HL-60 (cell line): ENCODE results near the gene KHDRBS1.

Source experiments
- DNase-seq, 2 experiments: peaks; one replicate each; pipeline ENCODE4 v3.0.0-alpha.2; 2010 to 2020; ENCODE audit warnings: low read depth in 1 of 2, low spot score in 1 of 2
- H3K27ac ChIP-seq: fragments of 250-450 bp; sonication (Bioruptor Pico); replicated peaks from 2 replicates; pipeline ENCODE4 v1.5.1; 2020; ENCODE audit warnings: mild to moderate bottlenecking, moderate library complexity
- H3K27me3 ChIP-seq: fragments of 250-450 bp; sonication (Bioruptor Pico); 2 replicates; pipeline ENCODE4 v1.5.1; 2021; ENCODE audit warnings: mild to moderate bottlenecking, moderate library complexity; ENCODE audit not compliant: insufficient read depth, poor library complexity, severe bottlenecking
- H3K4me3 ChIP-seq: replicated peaks from 2 replicates; pipeline ENCODE4 v1.5.1; 2011; ENCODE audit warnings: mild to moderate bottlenecking, control low read depth, low read length; ENCODE audit not compliant: insufficient read depth
- GABPA ChIP-seq: IDR thresholded peaks from 2 replicates; pipeline ENCODE4 v1.6.1; 2012; ENCODE audit warnings: low read depth
- POLR2AphosphoS5 ChIP-seq: IDR thresholded peaks from 2 replicates; pipeline ENCODE4 v1.6.1; 2012; ENCODE audit warnings: low read depth
- REST ChIP-seq: IDR thresholded peaks from 2 replicates; pipeline ENCODE4 v1.6.1; 2012; ENCODE audit warnings: low read depth; ENCODE audit not compliant: insufficient replicate concordance
- SPI1 ChIP-seq: IDR thresholded peaks from 2 replicates; pipeline ENCODE4 v1.6.1; 2012; ENCODE audit warnings: low read depth, mild to moderate bottlenecking, borderline replicate concordance
- TF ChIP-seq, protein P1 (sequence below): IDR thresholded peaks from one replicate; pipeline ENCODE4 v1.5.1; 2011; ENCODE audit warnings: low read length, control low read depth, inconsistent platforms; ENCODE audit not compliant: insufficient read depth

Gene KHDRBS1

GRCh38 chr1:32055416-32055815 lies 41.7 kb downstream of the KHDRBS1 start:
- Histone ChIP-seq H3K27me3 (no peaks in the 10 kb centered on the region), H3K27ac (no peak overlapping the region), H3K4me3 (no peak overlapping the region)
- TF ChIP-seq POLR2AphosphoS5 (no peak), REST (no peak), GABPA (no peak)
- DNase-seq = no peak

GRCh38 chr1:32056598-32056997 lies 42.9 kb downstream of the KHDRBS1 start:
- DNase-seq = no peak
- Histone ChIP-seq H3K27me3 (no peaks in the 10 kb centered on the region), H3K4me3 (no peak overlapping the region), H3K27ac (no peak overlapping the region)
- TF ChIP-seq REST (no peak), SPI1 (no peak), GABPA (no peak), POLR2AphosphoS5 (no peak)
- TF ChIP-seq, protein P1, sequence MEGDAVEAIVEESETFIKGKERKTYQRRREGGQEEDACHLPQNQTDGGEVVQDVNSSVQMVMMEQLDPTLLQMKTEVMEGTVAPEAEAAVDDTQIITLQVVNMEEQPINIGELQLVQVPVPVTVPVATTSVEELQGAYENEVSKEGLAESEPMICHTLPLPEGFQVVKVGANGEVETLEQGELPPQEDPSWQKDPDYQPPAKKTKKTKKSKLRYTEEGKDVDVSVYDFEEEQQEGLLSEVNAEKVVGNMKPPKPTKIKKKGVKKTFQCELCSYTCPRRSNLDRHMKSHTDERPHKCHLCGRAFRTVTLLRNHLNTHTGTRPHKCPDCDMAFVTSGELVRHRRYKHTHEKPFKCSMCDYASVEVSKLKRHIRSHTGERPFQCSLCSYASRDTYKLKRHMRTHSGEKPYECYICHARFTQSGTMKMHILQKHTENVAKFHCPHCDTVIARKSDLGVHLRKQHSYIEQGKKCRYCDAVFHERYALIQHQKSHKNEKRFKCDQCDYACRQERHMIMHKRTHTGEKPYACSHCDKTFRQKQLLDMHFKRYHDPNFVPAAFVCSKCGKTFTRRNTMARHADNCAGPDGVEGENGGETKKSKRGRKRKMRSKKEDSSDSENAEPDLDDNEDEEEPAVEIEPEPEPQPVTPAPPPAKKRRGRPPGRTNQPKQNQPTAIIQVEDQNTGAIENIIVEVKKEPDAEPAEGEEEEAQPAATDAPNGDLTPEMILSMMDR = no peak

DNA sequence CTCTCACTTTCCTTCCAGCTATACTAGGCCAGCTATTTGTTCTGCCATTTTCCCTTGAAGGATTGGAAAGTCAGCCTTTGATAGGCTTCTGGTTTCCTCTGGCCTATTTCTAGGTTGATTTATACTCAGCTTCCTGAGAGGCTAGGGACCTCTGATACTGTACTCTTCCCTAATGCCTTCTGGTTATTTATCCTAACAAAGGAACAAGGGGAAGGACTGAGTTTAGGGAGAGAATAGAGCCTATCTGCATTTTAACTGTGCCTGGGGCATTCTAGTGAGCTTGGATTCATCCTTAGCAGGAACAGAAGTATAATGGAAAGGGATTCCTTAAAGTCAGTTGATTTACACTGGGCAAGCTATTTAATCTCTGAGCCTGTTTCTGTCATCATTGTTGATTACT lies 47.2 kb downstream of the KHDRBS1 start:
- no peak for TF ChIP-seq POLR2AphosphoS5
- Histone ChIP-seq H3K27me3 (no peaks in the 10 kb centered on the region), H3K27ac (no peak overlapping the region), H3K4me3 (no peak overlapping the region)
- no peak for DNase-seq

GRCh38 chr1:32062867-32063230 lies 49.2 kb downstream of the KHDRBS1 start:
- Histone ChIP-seq H3K27me3 (no peaks in the 10 kb centered on the region), H3K27ac (no peak overlapping the region), H3K4me3 (no peak overlapping the region)
- TF ChIP-seq SPI1 (no peak), GABPA (no peak), REST (no peak), POLR2AphosphoS5 (no peak)
- TF ChIP-seq, protein P1 = no peak
- no peak for DNase-seq
